Esophagus muscularis mucosa (tissue), 4 donors: ENCODE measurements around the gene STK39. TPM values are rescaled to one million over a fixed set of nuclear protein-coding genes. Genes with fewer than 3 reads are reported as not detected.
A peak's percentile ranks its signal among the peaks of the same experiment; 100 is the strongest.

ENCODE experiments used
- DNase-seq: peaks from one replicate; pipeline ENCODE4 v3.0.0-alpha.2; 2017; ENCODE audit errors: extremely low spot score
- H3K27ac ChIP-seq, 4 donors: fragments of 200-600 bp; sonication (generic); replicated peaks in 1 of 4; 1 replicate in 3 of 4; 2 replicates in 1 of 4; pipeline ENCODE4 v1.5.1; 2016 to 2019; ENCODE audit warnings: mild to moderate bottlenecking in 1 of 4
- H3K27me3 ChIP-seq, 4 donors: fragments of 200-600 bp; sonication (generic); one replicate each; pipeline versions ENCODE4 v1.5.1 to v1.6.0; 2016 to 2019
- H3K36me3 ChIP-seq, 4 donors: fragments of 200-600 bp; sonication (generic); one replicate each; pipeline ENCODE4 v1.5.1; 2016 to 2019
- H3K4me1 ChIP-seq, 4 donors: fragments of 200-600 bp; sonication (generic); one replicate each; pipeline ENCODE4 v1.5.1; 2016 to 2019
- H3K4me3 ChIP-seq, 4 donors: fragments of 200-600 bp; sonication (generic); 1 replicate in 2 of 4; 2 replicates in 2 of 4; pipeline ENCODE4 v1.5.1; 2016 to 2019; ENCODE audit warnings: mild to moderate bottlenecking in 4 of 4, moderate library complexity in 1 of 4
- H3K9me3 ChIP-seq, 4 donors: fragments of 200-600 bp; sonication (generic); 1 replicate in 3 of 4; 2 replicates in 1 of 4; pipeline ENCODE4 v1.5.1; 2016 to 2019
- EP300 ChIP-seq: sonication (generic); formaldehyde crosslinking; IDR thresholded peaks from one replicate; pipeline ENCODE4 v1.6.1; 2017; ENCODE audit warnings: antibody characterized with exemption
- POLR2A ChIP-seq: fragments of 450-650 bp; IDR thresholded peaks from one replicate; pipeline ENCODE4 v1.6.1; 2017; ENCODE audit warnings: antibody characterized with exemption, moderate library complexity, mild to moderate bottlenecking, low read depth
- POLR2AphosphoS5 ChIP-seq, 2 donors: sonication (generic); formaldehyde crosslinking; IDR thresholded peaks; one replicate each; pipeline ENCODE4 v1.6.1; 2017; ENCODE audit warnings: antibody characterized with exemption in 2 of 2
- whole genome bisulfite sequencing: methylation state at CpG from one replicate; pipeline ENCODE4 v1.1.5; 2018; 5-methylcytosine and 5-hydroxymethylcytosine counted together
- intact Hi-C: fragments of 100-400 bp; cut with DNase I; formaldehyde crosslinking; loops from one replicate; pipeline ENCODE4 v1.15.1; 2023
- total RNA-seq, 4 donors: library from RNA; depleted of rRNA; stranded (reverse); fragments of >200 nt; gene quantifications; one replicate each; pipeline versions ENCODE4 v1.1.0 to v1.2.1, GENCODE V29; 2016
- TF ChIP-seq, protein P1 (sequence below), 3 experiments: fragments of 200-600 bp in 2 of 3; fragments of 450-650 bp in 1 of 3; sonication (generic) in 2 of 3; IDR thresholded peaks; one replicate each; pipeline ENCODE4 v1.5.1; 2017 to 2019; ENCODE audit warnings: antibody characterized with exemption in 3 of 3, mild to moderate bottlenecking in 2 of 3, moderate library complexity in 1 of 3

The STK39 gene
- total RNA-seq, 4 donors from 2014 or later, result 32.5 to 49.1 (median 41.5) TPM

DNA sequence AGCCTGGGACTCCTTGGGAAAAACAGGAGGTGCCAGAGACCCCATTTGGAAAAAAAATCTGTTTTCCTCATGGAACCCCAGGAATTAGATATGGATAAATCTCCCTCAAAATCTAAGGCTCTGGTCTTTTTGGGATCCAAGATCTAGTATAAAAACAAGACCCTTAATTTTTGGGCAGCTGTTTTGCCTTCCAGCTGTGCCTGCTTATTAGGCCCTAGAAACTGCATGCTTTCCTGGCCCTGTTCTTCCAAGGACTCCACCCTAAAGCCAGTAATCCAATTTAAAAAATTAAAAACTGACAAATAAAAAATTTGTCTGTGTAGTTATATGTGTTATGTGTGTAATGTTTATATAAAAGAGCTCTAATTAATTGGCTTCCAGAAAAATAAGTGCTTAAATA, 274.6 kb downstream of the STK39 start:
- peaks cover 0 to 27% (median 13%) of the 10 kb centered on the region in 4 donors for H3K4me1 ChIP-seq
- TF ChIP-seq, protein P1, sequence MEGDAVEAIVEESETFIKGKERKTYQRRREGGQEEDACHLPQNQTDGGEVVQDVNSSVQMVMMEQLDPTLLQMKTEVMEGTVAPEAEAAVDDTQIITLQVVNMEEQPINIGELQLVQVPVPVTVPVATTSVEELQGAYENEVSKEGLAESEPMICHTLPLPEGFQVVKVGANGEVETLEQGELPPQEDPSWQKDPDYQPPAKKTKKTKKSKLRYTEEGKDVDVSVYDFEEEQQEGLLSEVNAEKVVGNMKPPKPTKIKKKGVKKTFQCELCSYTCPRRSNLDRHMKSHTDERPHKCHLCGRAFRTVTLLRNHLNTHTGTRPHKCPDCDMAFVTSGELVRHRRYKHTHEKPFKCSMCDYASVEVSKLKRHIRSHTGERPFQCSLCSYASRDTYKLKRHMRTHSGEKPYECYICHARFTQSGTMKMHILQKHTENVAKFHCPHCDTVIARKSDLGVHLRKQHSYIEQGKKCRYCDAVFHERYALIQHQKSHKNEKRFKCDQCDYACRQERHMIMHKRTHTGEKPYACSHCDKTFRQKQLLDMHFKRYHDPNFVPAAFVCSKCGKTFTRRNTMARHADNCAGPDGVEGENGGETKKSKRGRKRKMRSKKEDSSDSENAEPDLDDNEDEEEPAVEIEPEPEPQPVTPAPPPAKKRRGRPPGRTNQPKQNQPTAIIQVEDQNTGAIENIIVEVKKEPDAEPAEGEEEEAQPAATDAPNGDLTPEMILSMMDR (IDR thresholded peaks at IDR 0.05), result no peak
- TF ChIP-seq EP300 (no peak), POLR2AphosphoS5 (IDR thresholded peaks at IDR 0.05) (no peak), POLR2A (no peak)
- intact Hi-C loops, result no loop called here

DNA sequence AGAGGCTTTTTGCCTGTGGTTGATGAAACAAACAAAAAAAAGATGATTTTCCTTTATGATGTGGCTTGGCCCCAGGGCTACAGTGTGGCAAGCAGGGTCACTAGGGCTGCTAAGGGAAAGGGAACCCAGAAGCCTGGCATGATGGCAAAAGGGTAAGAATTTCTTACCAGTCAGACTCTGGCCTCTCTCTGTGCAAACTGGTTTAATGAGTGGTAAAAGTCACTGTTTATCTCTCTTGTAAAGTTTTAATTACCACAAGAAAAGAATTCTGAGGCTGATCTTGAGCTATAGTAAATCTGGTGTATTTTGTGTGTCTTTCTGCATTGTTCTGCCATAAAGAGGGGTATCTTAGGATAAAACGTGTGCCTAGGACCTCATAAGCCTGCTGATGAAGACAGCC, 275.4 kb downstream of the STK39 start:
- 100% methylated on average over 1 of the region's 1 CpG for WGBS
- no peak for DNase-seq
- intact Hi-C loops, result no loop called here
- Histone ChIP-seq H3K27me3 (no peaks in the 10 kb centered on the region), H3K4me1 (peaks cover 0 to 34% (median 19%) of the 10 kb centered on the region in 4 donors), H3K36me3 (no peaks in the 10 kb centered on the region), H3K9me3 (peaks cover 0 to 6% (median 0%) of the 10 kb centered on the region in 4 donors), H3K27ac (no peak overlapping the region), H3K4me3 (no peak overlapping the region)
- TF ChIP-seq EP300 (no peak), POLR2AphosphoS5 (IDR thresholded peaks at IDR 0.05) (no peak), POLR2A (no peak)
- TF ChIP-seq, protein P1 (IDR thresholded peaks at IDR 0.05), result no peak

More for the DNA sequence above, 274.6 kb downstream of the STK39 start:
- Histone ChIP-seq H3K27ac (no peak overlapping the region), H3K27me3 (no peaks in the 10 kb centered on the region), H3K4me3 (no peak overlapping the region), H3K36me3 (no peaks in the 10 kb centered on the region), H3K9me3 (peaks cover 0 to 6% (median 0%) of the 10 kb centered on the region in 4 donors)
- no peak for DNase-seq

DNA sequence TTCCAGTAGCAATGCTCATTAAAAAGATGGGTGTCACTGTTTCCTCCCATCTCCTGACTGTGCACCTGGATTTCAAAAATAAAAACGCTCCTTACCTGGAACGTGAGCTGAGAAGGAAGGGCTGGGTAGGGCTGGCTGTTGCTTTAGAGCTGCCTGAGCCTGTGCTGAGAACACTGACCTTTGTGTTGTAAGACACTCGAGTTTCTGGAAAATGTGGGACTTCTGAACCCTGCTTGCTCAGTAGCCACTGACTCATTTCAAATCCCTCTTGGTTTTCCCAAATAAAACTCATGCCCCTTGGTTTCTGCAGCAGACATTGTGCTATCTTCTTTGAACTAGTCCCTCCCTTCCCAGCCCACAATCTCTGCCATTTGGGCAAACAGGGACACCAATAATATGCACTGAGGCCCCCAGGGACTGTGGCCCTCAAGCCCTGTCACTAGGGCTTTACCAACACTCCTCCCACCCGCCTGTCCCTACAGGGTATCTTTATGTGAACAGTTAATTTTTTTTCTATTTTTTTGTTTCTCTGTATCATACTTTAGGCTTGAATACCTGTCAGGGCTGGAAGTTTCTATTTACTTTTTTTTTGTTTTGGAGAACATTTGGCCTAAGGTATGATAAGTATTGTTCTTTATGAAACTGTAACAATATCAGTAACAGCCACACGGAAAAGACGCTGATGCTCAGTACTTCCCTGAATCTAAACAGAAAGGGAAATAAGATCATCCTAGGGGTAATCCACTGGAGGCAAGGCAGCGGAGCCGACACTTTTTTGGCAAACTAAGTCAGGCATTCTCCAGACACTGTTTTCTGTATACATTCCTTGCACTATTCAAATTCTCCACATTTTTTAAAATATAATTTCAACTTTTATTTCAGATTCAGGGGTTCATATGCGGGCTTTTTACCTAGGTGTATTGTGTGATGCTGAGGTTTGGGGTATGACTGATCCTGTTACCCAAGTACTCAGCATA, 280.2 kb downstream of the STK39 start:
- intact Hi-C loops, result loop anchor here (2.0 kb wide), 1 partner anchor 152 kb away; no protein-coding TSS in a partner anchor
- H3K27ac ChIP-seq, result peak overlapping the region; percentile 53 to 69 (median 65)
- H3K4me1 ChIP-seq, result peaks cover 0 to 36% (median 26%) of the 10 kb centered on the region in 4 donors
- H3K4me3 ChIP-seq, result peak overlapping the region in 1 of 4 donors; percentile 8
- 51% methylated on average over 9 of the region's 9 CpGs for WGBS
- H3K9me3 ChIP-seq, result peaks cover 0 to 6% (median 0%) of the 10 kb centered on the region in 4 donors
- no peak for DNase-seq
- TF ChIP-seq EP300 (no peak), POLR2AphosphoS5 (IDR thresholded peaks at IDR 0.05) (peak in 1 of 2 donors; percentile 56), POLR2A (no peak)
- TF ChIP-seq, protein P1 (IDR thresholded peaks at IDR 0.05), result peak in 1 of 3 experiments; percentile 9
- peaks cover 0 to 7% (median 0%) of the 10 kb centered on the region in 4 donors for H3K36me3 ChIP-seq
- H3K27me3 ChIP-seq, result no peaks in the 10 kb centered on the region

DNA sequence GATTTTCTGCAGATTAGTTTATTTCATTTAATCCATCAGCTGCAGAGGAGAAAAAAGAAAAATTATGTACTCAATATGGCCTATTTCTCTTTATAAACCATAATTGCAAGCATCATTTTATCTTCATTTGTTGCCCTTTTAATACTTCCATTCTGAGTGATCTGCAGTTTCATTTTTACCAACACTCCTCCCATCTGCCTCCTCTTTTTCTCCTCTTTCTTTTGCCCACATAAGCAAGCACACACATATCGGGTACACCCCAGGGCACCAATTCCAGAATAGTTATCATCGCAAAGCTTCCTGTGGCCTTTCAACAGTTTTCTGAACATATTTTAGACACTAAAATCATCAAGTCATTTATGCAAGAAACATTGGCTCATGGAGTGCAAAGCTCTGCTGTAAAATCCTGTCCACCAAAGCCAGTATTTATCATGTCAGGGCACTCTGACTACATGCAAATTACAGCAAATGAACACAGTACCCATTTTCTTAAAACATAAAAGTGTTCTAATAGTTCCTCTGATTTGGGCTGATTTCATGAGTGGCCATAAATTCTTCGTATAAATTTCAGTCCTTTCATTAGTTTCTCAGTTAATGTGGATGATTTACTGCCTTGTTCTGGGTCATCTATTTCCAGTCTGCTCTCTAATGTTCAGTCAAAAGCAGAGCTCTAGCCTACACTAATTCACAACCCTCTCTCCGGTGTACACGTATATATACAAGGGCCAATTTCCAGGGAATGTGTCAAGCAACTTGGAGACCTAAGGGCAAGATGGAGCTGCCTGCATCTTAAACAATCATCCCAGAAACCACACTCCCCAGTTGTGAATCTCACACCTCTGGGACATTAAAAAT, 281.3 kb downstream of the STK39 start:
- Histone ChIP-seq H3K9me3 (peaks cover 0 to 6% (median 0%) of the 10 kb centered on the region in 4 donors), H3K27ac (peak overlapping the region in 2 of 4 donors; percentile 63 to 67), H3K27me3 (no peaks in the 10 kb centered on the region), H3K36me3 (peaks cover 0 to 7% (median 0%) of the 10 kb centered on the region in 4 donors), H3K4me1 (peaks cover 0 to 36% (median 26%) of the 10 kb centered on the region in 4 donors), H3K4me3 (no peak overlapping the region)
- TF ChIP-seq, protein P1 (IDR thresholded peaks at IDR 0.05), result no peak
- TF ChIP-seq POLR2A (no peak), EP300 (no peak), POLR2AphosphoS5 (IDR thresholded peaks at IDR 0.05) (no peak)
- intact Hi-C loops, result loop anchor here (2.0 kb wide), 1 partner anchor 153 kb away; no protein-coding TSS in a partner anchor
- WGBS, result 77% methylated on average over 5 of the region's 5 CpGs
- no peak for DNase-seq
